Immature natural killer cell (primary cell): ENCODE results near the gene GPHA2. TPM values are rescaled to one million over a fixed set of nuclear protein-coding genes. Genes with fewer than 3 reads are reported as not detected.
"Not testable (repeated sequence)": the region's sequence is repeated elsewhere in the genome, so short reads cannot be mapped to it uniquely, and the experiment has no call there.

Experiments
- DNase-seq, 3 donors: peaks; one replicate each; pipeline ENCODE4 v3.0.0; 2022; ENCODE audit warnings: mixed read lengths in 1 of 3
- H3K27ac Mint-ChIP-seq, 6 donors: one replicate each; pipeline ENCODE4 v1.8.0; 2020; ENCODE audit warnings: mixed read lengths in 6 of 6, mild to moderate bottlenecking in 5 of 6, inconsistent platforms in 4 of 6, moderate library complexity in 3 of 6
- H3K27me3 Mint-ChIP-seq, 3 donors: one replicate each; pipeline ENCODE4 v1.8.0; 2020 to 2021; ENCODE audit warnings: low read depth in 3 of 3, mild to moderate bottlenecking in 3 of 3, mixed read lengths in 3 of 3, moderate library complexity in 3 of 3, inconsistent platforms in 1 of 3
- H3K36me3 Mint-ChIP-seq, 3 donors: one replicate each; pipeline ENCODE4 v1.8.0; 2020; ENCODE audit warnings: mixed read lengths in 3 of 3, inconsistent platforms in 2 of 3, mild to moderate bottlenecking in 2 of 3
- H3K4me1 Mint-ChIP-seq, 2 donors: one replicate each; pipeline ENCODE4 v1.8.0; 2020; ENCODE audit warnings: inconsistent platforms in 2 of 2, mild to moderate bottlenecking in 2 of 2, mixed read lengths in 2 of 2, moderate library complexity in 1 of 2
- H3K4me3 Mint-ChIP-seq, 5 donors: one replicate each; pipeline ENCODE4 v1.8.0; 2020; ENCODE audit warnings: mild to moderate bottlenecking in 5 of 5, mixed read lengths in 5 of 5, inconsistent platforms in 3 of 5, moderate library complexity in 3 of 5
- H3K9me3 Mint-ChIP-seq, 6 donors: one replicate each; pipeline ENCODE4 v1.8.0; 2020; ENCODE audit warnings: mild to moderate bottlenecking in 6 of 6, mixed read lengths in 6 of 6, inconsistent platforms in 4 of 6, moderate library complexity in 3 of 6
- polyA plus RNA-seq, 3 donors: library from polyadenylated mRNA; unstranded; fragments of 300-500 nt; fragmentation: Illumina TruSeq; gene quantifications; one replicate each; pipeline ENCODE4 v1.2.3, GENCODE V29; 2021

The GPHA2 gene
- not detected for polyA plus RNA-seq

DNA sequence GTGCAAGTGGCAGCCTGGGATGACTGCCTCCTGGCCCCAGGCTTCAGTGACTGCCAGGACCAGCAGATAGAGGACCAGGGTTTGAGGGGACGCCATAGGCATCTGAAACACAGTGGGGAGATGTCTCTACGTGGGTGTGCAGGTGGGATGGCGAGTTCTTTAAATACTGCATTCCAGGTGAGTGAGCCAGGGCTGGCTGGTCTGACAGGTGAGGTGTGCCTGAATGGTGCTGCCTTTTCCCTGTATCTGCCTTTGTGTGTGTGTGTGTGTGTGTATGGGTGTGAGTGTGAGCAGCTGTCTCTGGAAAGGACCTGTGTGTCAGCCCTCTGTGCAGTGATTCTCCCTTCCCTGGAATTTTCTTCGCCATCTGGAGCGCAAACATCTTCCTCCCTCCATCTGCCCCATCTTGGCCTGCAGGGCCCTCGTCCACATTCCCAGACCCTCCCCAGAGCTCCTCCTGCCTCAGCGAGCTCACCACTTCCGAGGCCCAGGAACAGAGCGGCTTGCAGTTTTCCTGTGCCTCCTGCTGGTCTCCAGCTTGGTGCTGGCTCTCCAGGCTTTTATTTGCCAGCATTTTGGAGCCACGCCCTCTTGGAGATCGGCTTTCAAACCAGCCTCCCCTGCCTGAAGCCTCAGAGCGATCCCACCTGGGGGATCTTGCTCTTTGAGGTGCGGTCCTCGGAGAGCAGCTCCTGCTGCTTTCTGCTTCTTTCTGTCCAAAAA is at the start of gene GPHA2:
Gene GPHA2 (minus strand): TSS at position 535 of the 723 bp plus-strand sequence. CDS start 433 bp downstream, at position 102.
- no peak for DNase-seq
- Mint-ChIP-seq H3K4me3 (no peak within 1 kb of the TSS), H3K36me3 (peaks cover 14 to 26% (median 17%) of the 10 kb centered on the region in 3 donors), H3K4me1 (no peaks in the 10 kb centered on the region), H3K9me3 (no peaks in the 10 kb centered on the region), H3K27me3 (no peaks in the 10 kb centered on the region), H3K27ac (peak within 1 kb of the TSS in 1 of 6 donors; percentile 50)

- not testable (repeated sequence) for H3K9me3 Mint-ChIP-seq, DNase-seq, H3K27me3 Mint-ChIP-seq, H3K27ac Mint-ChIP-seq, H3K36me3 Mint-ChIP-seq, H3K4me1 Mint-ChIP-seq, H3K4me3 Mint-ChIP-seq
These were observed 47.6 kb upstream of the GPHA2 start for GRCh38 chr11:64983339-64983738.

- Mint-ChIP-seq H3K4me1 (peaks cover 9 to 16% of the 10 kb centered on the region in 2 donors), H3K27me3 (peaks cover 0 to 13% (median 0%) of the 10 kb centered on the region in 3 donors), H3K27ac (no peak overlapping the region), H3K9me3 (no peaks in the 10 kb centered on the region), H3K4me3 (no peak overlapping the region), H3K36me3 (no peaks in the 10 kb centered on the region)
- DNase-seq, result no peak
These were observed 41.0 kb upstream of the GPHA2 start for GRCh38 chr11:64976651-64977050.

DNA sequence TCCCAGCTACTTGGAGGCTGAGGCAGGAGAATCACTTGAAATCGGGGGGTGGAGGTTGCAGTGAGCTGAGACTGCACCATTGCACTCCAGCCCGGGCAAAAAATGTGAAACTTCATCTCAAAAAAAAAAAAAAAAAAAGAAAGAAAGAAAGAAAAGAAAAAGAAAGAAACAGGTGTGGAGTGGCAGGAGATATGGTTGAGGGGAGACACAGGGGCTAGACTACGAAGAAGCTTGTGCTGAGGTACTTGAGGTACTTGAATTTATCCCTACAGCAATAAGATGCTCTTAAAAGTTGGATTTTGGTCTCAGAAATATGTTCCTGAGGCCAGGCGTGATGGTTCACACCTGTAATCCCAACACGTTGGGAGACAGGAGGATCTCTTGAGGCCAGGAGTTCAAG is 38.4 kb upstream of the GPHA2 start:
- Mint-ChIP-seq H3K4me3 (no peak overlapping the region), H3K36me3 (no peaks in the 10 kb centered on the region), H3K27ac (no peak overlapping the region), H3K27me3 (peaks cover 0 to 19% (median 8%) of the 10 kb centered on the region in 3 donors), H3K4me1 (peaks cover 13 to 20% of the 10 kb centered on the region in 2 donors), H3K9me3 (no peaks in the 10 kb centered on the region)
- no peak for DNase-seq

- peaks cover 13 to 20% of the 10 kb centered on the region in 2 donors for H3K4me1 Mint-ChIP-seq
- peaks cover 0 to 18% (median 8%) of the 10 kb centered on the region in 3 donors for H3K27me3 Mint-ChIP-seq
- DNase-seq, result peak; percentile 70 to 81 (median 78)
- H3K27ac Mint-ChIP-seq, result no peak within 1 kb of the TSS
- no peaks in the 10 kb centered on the region for H3K36me3 Mint-ChIP-seq
- no peaks in the 10 kb centered on the region for H3K9me3 Mint-ChIP-seq
- H3K4me3 Mint-ChIP-seq, result peak within 1 kb of the TSS; percentile 43 to 73 (median 65)
These were observed 35.9 kb upstream of the GPHA2 start, which contains the start of gene MAJIN for GRCh38 chr11:64971421-64972233. Gene MAJIN, minus strand, starts transcription at chr11:64972108. Its CDS starts 12,703 bp downstream, at chr11:64959405.

DNA sequence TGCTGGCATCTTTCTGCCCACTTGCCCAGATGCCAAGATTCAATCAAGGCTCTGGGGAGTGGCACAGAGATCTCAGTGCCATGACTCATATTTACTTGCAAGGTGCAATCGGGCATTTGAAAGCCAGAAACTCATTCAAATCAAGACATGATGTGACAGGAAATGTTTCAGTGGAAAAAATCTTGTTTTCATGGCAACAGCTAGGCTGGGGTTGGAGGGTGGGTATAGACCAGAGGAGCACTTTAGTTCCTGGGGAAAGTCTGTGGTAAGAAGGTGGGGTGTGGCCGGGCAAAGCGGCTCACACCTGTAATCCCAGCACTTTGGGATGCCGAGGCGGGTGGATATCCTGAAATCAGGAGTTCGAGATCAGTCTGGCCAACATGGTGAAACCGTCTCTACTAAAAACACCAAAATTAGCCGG is 35.0 kb upstream of the GPHA2 start:
- no peaks in the 10 kb centered on the region for H3K36me3 Mint-ChIP-seq
- no peaks in the 10 kb centered on the region for H3K9me3 Mint-ChIP-seq
- H3K27ac Mint-ChIP-seq, result no peak overlapping the region
- peaks cover 13 to 20% of the 10 kb centered on the region in 2 donors for H3K4me1 Mint-ChIP-seq
- peak overlapping the region; percentile 10 to 60 (median 41) for H3K4me3 Mint-ChIP-seq
- peaks cover 0 to 18% (median 8%) of the 10 kb centered on the region in 3 donors for H3K27me3 Mint-ChIP-seq
- DNase-seq, result no peak

DNA sequence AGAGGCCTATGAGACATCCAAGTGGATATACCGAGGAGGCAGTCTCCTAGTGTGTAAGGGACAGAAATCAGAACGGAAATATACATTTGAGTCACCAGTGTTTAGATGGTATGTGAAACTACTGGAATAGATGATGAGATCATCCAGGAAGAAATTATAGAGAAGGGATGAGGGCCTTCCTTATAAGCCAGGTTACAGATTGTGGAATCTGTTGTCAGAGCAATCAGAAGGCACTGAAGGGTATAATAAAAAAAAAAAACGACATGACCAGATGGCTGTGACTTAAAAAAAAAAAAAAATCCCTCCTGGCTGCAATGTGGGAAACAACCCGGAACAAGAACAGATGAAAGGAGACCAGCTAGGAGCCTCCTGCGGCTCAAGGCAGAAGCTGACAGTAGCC is 33.5 kb upstream of the GPHA2 start:
- Mint-ChIP-seq H3K4me1 (peaks cover 6 to 7% of the 10 kb centered on the region in 2 donors), H3K4me3 (peak overlapping the region in 1 of 5 donors; percentile 43), H3K36me3 (no peaks in the 10 kb centered on the region), H3K27ac (no peak overlapping the region), H3K9me3 (no peaks in the 10 kb centered on the region), H3K27me3 (peaks cover 0 to 12% (median 12%) of the 10 kb centered on the region in 3 donors)
- no peak for DNase-seq

DNA sequence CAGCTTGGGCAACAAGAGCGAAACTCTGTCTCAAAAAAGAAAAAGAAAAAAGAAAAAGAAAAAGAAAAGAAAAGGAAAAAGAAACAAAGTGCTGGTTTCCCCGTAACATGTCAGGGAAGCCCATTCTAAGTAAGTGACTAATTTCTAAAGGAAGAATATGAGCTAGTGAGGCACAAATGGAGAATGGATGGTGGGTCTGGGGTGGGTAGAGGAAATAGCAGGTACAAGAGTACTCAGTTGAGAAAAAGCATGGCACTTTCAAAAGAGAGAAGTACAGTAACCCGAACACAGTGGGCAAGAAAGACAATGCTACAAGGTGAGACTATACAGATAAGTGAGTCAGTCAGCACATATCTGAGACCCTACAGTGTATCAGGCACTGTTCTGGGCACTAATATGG is 31.7 kb upstream of the GPHA2 start:
- Mint-ChIP-seq H3K27me3 (peaks cover 0 to 12% (median 11%) of the 10 kb centered on the region in 3 donors), H3K4me1 (peaks cover 5 to 7% of the 10 kb centered on the region in 2 donors), H3K36me3 (no peaks in the 10 kb centered on the region), H3K9me3 (no peaks in the 10 kb centered on the region), H3K27ac (no peak overlapping the region), H3K4me3 (no peak overlapping the region)
- no peak for DNase-seq

- H3K4me3 Mint-ChIP-seq, result no peak overlapping the region
These were observed 27.5 kb upstream of the GPHA2 start for GRCh38 chr11:64963072-64963631.

GRCh38 chr11:64960719-64961118 is 25.0 kb upstream of the GPHA2 start:
- H3K4me1 Mint-ChIP-seq, result no peaks in the 10 kb centered on the region
- H3K36me3 Mint-ChIP-seq, result no peaks in the 10 kb centered on the region
- no peaks in the 10 kb centered on the region for H3K9me3 Mint-ChIP-seq
- peaks cover 0 to 3% (median 3%) of the 10 kb centered on the region in 3 donors for H3K27me3 Mint-ChIP-seq
- DNase-seq, result no peak
- H3K4me3 Mint-ChIP-seq, result no peak overlapping the region
- H3K27ac Mint-ChIP-seq, result no peak overlapping the region

More at GRCh38 chr11:64963072-64963631, 27.5 kb upstream of the GPHA2 start:
- DNase-seq, result no peak
- Mint-ChIP-seq H3K27ac (no peak overlapping the region), H3K4me1 (no peaks in the 10 kb centered on the region), H3K36me3 (no peaks in the 10 kb centered on the region), H3K27me3 (peaks cover 0 to 3% (median 3%) of the 10 kb centered on the region in 3 donors), H3K9me3 (no peaks in the 10 kb centered on the region)

DNA sequence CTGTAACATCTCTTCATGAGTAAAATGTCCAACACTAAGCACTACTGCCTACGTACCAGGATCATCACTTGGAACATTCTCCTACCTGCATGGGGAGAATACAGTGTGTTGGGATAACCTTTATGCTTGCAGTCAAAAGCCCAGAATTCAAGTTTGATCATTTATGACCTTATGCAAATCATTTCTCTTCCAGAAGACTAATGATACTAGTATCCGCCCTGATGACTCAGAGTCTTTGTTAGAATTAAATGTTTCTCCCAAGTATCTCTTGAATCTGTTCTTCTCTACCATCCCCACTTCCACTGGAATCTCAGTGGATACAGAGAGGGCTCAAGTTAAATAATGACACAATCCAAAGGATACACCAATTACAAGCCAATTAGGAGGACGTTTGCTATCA is 23.8 kb upstream of the GPHA2 start:
- Mint-ChIP-seq H3K27ac (no peak overlapping the region), H3K36me3 (no peaks in the 10 kb centered on the region), H3K27me3 (peaks cover 0 to 3% (median 0%) of the 10 kb centered on the region in 3 donors), H3K4me3 (no peak overlapping the region), H3K9me3 (no peaks in the 10 kb centered on the region), H3K4me1 (no peaks in the 10 kb centered on the region)
- DNase-seq, result no peak

GRCh38 chr11:64954201-64954600 is 18.5 kb upstream of the GPHA2 start:
- Mint-ChIP-seq H3K4me3 (no peak overlapping the region), H3K4me1 (no peaks in the 10 kb centered on the region), H3K27ac (no peak overlapping the region)

DNA sequence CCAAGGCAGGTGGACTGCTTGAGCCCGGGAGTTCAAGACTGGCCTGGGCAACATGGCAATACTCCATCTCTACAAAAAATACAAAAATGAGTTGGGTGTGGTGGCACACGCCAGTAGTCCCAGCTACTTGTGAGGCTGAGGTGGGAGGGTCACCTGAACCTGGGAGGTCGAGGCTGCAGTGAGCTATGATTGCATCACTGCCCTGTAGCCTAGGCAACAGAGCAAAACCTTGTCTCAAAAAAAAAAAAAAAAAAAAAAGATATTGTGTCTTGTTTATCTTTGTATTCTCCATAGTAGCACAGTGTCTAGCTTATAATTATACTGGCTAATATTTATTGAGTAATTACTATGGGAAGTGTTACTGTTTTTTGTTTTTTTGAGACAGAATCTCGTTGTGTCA is 15.8 kb upstream of the GPHA2 start:
- Mint-ChIP-seq H3K27ac (no peak overlapping the region), H3K36me3 (no peaks in the 10 kb centered on the region), H3K9me3 (no peaks in the 10 kb centered on the region), H3K27me3 (peaks cover 0 to 2% (median 2%) of the 10 kb centered on the region in 3 donors), H3K4me3 (no peak overlapping the region), H3K4me1 (no peaks in the 10 kb centered on the region)
- DNase-seq, result no peak

More at GRCh38 chr11:64954201-64954600, 18.5 kb upstream of the GPHA2 start:
- DNase-seq, result no peak
- Mint-ChIP-seq H3K36me3 (no peaks in the 10 kb centered on the region), H3K9me3 (no peaks in the 10 kb centered on the region), H3K27me3 (peaks cover 0 to 2% (median 0%) of the 10 kb centered on the region in 3 donors)
